Right hindlimb (tissue), 1 donor: ENCODE results near the gene RPS15.
"Not testable (repeated sequence)": the region's sequence is repeated elsewhere in the genome, so short reads cannot be mapped to it uniquely, and the experiment has no call there.

ENCODE experiments used
- DNase-seq: peaks from one replicate; pipeline ENCODE4 v3.0.0-alpha.2; 2018

The RPS15 gene

DNA sequence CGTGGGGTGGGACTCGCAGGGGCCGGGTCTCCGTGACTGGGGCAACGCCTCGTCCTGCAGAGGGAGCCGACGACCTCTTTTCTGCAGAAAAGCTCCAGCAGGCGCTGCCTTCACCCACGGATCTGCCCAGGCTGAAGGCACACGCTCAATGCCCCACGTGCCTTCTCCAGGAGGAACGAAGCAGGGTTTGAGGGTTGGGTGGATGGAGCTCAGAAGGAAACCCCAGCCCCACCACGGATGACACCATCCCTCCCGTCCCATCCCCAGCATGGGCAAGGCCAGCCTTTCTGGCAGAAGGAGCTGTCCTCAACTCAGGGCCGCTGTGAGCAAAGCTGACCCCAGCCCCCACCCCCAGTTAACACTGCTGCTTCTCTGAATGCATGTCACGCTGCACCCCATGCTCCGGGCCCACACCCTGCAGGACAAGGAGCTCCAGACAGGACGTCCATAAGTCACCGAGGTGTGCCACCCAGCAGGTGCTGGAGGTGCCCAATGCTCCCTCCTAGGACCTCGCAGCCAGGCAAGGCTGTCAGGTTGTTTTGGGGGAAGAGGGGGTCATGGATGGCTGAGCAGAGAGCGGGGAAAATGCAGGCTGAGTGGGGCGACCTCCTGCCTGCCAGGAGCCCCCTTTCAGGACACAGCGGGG, 33.4 kb downstream of the RPS15 start:
- DNase-seq, result no peak

DNA sequence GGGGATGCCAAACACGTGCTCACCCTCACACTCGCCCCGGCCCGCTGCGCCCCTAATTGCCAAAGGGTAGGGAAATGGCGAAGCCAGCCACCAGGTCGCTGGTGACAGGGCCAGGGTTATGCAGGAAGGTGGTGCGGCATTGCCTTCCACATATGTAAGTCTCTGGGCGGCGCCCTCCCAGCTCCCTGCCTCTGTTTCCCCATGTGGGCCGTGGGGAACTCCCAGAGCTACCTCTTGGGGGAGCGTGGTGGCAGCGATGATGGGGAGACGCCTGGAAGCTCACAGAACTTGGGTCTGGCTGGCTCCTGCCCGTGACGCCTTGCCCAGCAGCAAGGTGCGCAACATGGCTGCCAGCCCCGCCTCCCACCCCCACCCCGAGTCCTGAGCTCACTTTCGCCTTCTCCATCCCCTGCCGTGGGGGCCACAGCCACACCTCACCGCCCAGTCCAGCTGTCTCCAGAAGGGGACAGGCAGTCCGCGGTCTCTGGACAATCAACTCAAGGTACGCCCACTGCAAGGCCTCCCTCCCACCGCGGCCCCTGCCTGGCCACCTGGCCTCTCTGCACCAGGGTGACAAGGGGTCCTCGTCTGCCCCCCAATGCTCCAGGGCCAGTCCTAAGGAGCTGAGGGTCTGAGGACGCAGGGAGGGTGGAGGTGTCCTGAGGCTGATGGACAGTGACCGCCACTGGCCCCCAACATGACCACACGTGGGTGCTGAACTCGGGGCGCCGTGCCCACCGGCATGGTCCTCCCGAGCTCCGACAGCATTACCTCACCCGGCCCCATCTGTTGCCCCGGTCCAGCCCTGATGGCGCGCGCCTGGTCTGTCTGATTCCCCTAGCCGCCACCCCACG, 34.3 kb downstream of the RPS15 start:
- DNase-seq, result no peak

DNA sequence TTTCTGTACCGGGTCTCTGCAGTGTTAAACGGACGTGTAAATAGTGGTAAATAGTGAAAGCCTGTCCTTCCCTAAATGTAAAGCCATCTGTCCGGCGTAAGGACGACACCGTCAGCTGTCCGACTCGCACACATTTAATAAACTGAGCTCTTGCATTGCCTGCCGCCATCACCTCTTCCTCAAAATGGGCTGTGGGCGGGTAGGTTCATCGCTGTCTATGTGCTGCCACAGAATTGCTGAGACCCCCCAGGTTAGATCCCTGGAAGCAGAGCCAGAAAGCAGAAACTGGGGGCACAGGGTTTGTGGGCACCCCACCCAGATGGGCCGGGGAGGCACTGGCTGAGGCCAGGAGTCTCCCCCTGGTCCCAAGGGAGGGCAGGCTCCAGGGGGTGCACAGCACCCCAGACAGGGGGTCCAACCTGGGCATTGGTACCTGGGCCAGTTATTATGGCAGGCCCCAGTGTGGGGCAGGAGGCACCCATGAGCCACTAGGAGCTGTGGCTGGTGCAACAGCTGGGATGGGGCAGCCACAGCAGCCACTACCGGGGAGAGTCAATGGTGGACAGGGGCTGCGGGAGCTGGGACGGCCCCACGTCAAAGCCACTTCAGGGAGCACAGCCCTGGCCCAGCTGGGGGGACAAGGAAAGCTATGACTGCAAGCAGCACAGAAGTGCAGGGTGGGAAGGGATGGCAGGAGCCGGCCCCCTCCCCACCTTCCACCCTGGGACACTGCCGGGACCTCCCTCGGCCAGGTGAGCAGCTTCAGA, 35.1 kb downstream of the RPS15 start:
- no peak for DNase-seq

DNA sequence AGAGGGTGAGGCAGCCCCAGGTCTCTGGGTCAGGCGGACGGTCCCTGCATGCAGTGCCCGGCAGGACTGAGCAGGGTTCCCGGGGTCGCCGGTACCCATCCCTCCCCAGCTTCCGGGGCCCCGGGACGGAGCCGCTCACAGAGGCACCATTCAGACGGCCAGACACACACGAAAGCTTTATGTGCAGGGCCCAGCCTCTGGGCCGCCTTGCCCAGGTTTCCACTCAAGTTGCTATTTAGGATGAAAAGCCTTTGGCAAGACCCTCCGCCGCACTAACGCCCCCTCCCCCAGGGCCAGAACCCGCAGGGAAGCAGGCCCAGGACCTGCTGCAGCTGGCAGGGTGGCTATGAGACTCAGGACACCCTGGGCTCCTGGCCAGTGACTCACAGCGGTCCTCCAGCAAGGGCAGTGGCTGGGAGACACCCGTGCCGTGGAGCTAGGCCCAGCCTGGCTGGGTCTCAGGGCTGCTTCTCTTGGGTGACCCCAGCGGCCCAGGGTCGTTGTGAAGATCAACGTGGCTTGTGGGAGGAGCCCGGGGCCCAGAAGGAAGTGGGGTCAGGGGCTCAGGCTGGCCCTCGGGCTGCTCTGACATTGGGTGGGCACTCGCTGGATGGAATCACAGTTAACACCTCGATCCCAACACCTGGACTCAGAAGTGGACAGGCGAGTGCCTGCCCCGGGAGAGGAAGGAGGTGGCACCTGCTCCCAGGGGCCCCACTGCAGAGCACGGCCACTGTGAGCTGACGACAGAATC, 36.0 kb downstream of the RPS15 start:
- no peak for DNase-seq

DNA sequence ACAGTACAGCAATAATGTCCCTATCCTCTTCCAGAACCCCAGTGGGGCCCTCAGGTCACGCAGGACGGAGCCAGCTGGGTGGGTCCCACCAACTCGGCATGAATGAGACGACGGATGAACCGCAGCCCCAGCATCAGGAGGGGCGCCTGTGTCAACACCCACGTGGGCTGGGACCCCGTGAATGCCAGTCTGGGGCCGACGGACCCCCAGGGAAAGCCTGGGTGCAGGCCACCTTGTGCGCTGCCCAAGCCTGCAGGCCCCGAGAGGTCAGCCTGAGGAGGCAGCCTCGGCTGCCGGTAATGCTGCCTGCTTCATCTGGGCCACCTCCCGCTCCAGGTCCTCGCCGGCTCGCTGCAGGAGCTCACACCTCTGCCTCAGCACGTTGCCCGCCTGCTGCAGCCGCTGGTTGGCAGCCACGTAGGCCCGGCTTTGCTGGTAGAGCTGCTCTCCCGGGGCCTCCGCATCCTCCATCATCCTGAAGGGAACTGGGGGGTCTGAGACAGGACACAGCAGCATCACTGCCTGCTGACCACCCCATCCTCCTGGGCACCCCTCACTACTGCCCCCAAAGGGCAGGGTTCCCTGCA, 36.7 kb downstream of the RPS15 start:
- no peak for DNase-seq

DNA sequence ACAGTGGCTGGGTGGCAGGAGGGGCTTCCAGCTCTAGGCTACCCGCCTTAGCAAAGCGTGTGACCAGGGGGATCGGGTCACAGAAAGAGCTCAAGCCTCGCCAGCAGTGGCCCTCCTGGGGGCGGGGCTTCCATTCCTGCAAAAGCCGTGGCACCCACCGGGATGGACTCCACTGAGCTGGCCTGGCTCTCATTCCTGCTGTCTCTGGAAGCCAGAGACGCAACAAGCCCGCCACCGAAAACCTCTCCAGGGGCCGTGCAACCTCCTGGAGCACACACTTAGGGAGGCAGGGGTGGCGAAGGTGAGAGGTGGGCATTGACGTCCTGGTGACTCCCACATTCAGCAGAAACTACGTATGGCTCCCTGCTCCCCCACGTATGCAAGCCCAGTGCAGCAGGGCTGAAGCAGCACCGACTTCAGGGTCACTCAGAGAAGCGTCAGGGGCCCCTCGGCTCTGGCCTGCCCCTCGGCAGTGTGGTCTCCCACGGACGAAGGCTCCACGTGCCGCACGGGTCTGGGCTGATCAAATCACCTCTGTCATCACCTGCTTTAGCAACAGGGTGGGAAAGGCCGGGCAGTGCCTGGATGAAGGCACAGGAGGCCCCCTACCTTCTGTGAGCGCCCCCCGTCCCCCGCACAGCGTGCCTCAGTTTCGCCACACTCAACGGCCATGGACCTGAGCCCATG, 37.7 kb downstream of the RPS15 start:
- DNase-seq, result no peak

DNA sequence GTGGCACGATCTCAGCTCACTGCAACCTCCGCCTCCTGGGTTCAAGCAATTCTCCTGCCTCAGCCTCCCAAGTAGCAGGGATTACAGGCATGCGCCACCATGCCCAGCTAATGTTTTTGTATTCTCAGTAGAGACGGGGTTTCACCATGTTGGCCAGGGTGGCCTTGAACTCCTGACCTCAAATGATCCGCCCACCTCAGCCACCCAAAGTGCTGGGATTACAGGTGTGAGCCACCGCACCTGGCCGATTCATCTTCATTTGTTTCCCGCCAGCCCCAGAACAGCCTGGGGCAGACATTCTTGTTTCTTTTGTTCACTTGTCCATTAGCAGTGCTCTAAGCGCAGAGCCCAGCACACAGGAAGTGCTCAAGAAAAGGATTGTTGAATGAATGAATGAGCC, 38.9 kb downstream of the RPS15 start:
- not testable (repeated sequence) for DNase-seq

DNA sequence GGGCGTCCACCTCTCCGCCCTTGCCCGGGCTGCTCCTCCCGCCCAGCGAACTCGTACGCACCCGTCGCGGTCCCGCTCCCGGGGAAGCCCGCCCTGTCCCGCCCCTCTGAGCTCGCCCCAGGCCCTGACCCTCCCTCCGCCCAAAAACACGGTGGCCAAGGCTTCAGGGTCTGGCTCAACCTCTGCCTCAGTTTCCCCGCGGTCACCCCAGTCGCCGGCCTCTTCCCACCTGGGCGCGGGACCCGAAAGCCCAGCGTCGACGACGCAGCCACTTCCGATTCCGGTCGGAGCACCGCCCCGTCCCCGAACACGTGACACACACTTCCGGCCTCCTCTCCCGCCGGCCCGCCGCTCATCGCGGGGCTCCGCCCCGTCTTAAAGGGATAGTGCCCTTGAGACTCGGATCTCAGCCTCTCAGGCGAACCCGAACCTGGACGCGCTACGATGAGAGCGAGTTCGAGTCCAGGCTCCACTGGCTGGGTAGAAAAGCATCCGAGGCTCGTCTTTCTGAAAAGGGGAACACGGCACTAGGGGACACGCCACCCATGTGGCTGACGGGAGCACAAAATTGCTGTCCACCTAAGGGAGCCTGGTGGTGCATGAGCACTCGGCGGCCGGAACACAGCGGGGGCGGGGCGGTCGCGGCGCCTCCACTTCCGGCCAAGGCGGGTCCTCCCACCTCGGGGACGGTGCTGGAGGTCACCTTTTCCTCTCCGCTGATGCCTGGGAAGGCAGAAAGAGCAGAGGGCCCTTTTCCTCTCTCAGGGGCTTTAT, 40.9 kb downstream of the RPS15 start, which contains the start of gene C19orf25:
Gene C19orf25, minus strand, starts transcription at position 282 of the 774 bp plus-strand sequence. CDS start 312 bp downstream, outside the sequence.
- peak; percentile 95 for DNase-seq

DNA sequence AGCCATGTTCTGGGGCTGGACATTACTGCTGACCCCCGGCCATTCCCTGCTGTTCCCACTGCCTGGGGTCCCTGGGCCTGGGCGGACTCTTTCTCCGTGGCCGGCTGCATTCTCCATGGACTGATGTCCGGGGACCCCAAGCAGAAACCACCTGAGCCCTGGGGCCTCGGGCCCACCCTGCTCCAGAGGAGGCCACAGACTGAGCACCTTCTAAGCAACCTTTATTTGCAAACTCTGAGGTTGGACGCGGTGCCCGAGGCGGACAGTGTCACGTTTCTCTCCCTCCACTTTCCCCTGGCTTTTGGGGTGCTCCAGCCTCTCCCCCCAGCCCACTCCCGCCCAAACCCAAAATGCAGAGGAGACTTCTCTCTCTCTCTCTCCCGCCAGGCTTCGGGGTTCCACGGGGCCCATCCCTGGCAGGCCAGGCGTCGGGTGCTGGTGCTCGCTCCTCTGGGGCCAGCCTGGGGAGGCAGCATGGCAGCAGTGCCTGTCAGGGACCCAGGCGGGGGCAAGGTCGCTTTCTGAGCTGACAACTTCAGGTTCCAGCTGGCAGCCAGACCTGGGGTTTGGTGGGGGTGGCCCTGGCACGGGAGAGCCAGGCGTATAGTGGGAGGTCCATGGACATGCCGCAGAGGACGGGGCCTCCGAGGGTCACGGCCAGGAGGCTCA, 43.2 kb downstream of the RPS15 start:
- no peak for DNase-seq

DNA sequence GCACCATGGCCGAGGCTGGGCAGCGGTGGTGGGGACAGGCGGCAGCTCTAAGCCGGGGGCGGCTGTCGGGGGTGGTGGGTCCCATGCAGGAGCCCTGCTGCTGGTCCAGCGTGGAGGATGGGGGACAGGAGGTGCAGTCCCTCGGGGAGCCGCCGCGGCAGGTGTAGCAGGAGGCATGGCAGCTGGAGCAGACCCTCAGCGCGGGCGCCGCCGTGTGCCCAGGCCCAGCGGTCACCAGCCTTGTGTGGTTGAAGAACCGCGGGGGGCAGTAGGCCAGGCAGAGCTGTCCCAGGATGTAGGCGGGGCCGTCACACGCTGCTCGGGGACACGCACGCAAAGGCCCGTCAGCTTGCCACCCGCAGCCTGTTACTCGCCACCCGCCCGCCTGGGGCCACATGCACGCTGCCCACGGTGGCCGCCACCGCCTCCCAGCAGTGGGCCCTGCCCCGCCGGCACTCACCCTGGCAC, 43.7 kb downstream of the RPS15 start:
- no peak for DNase-seq

DNA sequence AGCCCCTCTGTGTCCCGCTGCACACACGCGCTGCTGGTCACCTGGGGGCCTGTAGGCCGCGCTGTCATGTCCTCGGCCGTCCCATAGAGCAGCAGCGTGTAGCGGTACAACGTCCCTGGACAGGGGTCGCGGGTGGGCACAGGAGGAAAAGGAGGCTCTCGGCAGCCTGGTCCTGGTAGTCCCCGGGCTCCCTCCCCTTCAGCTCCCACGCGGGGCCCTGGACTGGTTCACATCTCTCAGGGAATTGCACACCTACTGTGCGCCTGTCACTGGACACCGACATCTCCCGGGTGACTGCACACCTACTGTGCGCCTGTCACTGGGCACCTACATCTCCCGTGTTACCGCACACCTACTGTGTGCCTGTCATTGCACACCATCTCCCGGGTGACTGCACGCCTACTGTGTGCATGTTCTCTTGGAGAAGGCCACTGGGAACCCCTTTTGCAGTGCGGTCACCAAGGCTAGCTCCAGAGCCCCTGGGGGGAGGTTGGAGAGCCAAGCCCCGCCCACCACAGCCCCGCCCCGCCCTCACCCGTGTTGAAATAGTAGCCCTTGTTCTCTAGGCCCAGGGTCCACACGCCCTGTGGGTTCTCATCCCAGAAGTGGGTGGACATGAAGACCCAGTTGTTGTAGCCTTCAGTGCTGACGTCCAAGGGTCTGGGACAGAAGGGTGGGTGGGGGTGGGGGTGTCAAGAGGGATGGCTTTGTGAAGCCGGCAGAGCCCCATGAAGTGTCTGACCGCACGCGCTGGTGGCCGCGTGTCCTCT, 44.4 kb downstream of the RPS15 start:
- no peak for DNase-seq

DNA sequence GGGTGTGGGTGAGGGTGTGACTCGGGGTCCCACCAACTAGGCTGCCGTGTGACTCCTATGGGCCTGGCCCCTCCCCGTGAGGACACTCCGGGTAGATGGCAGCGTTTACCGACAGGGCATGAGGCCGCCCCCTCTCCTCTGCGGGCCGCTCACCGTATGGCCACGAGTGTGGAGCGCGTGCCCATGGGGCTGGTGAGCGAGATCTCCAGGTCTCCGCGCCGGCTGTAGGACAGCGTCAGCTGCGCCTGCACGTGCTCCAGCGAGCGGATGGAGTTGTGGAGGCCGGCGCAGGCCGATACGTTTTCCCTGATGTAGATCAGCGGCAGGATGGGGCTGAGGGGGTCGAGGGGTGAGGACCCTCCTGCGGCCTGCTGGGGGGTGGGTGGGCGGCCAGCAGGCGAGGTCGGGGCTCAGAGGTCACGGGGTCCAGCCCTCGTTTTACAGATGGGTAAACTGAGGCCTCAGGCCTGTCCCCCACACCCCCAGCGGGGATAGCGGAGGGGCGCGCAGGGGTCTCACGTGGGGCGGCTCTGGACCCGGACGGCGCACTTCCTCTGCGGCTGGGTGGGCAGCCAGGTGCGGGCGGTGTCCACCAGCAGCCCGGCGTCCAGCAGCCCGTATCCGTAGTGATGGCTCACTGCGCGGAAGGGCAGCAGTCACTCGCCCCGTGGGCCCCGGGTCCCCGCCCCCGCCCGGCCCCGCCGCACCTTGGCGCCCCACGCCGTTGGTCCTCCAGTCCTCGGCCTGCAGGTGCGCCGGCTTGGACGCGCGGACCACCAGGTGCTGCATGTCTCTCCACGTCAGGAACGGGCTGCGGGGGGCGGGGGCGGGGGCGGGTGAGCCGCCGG, 45.2 kb downstream of the RPS15 start:
- no peak for DNase-seq

DNA sequence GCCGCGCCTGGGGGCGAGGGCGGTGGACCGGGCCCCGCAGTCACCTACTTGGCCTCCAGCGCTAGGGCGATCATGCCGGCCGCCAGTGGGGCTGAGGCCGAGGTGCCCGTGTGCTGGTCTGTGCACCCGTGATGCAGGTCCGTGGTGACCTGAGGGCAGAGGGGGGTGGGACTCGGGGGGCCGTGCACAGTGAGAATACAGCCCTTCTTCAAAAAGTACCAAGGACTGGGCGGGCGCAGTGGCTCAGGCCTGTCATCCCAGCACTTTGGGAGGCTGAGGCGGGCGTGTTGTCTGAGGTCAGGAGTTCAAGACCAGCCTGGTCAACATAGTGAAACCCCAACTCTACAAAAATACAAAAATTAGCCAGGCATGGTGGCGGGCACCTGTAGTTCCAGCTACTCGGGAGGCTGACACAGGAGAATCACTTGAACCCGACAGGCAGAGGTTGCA, 45.8 kb downstream of the RPS15 start:
- no peak for DNase-seq

DNA sequence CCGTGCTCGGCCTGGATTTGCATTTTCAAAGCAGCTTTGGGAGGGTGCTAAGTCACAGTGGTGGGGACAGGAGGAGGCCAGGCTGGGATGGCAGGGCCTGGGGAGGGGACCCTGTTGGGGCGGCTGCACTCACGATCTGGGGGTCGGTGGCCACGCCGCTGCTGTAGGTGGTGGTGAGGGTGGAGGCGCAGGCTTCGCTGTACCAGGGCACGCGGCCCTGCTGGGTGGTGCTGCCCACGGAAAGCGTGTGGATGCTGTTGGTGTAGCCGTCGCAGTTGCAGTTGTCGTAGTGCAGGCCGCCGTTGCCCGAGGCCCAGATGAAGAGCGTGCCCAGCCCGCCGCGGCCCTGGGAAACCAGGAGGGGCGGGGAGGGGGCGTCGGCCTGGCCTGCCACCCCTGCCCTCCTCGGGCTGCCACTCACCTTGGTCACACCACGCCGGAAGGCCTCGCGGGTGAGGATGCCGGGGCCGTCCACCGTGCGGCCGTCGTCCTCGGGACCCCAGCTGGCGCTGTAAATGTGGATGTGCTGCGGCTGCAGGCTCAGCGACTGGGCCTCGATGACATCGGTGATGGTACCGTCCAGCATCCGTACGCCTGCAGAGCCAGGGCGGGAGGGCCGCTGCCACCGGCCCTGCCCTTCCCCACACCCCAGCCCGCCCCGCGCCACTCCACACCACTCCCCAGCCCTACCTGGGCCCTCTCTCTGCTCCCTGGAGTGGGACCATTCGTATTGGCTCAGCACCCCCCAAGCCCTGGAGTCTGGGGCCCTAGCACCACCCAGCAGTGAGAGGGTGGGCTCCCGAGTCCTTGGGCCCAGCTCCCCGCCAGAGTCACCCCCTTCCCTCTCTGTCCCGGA, 48.8 kb downstream of the RPS15 start:
- DNase-seq, result no peak

DNA sequence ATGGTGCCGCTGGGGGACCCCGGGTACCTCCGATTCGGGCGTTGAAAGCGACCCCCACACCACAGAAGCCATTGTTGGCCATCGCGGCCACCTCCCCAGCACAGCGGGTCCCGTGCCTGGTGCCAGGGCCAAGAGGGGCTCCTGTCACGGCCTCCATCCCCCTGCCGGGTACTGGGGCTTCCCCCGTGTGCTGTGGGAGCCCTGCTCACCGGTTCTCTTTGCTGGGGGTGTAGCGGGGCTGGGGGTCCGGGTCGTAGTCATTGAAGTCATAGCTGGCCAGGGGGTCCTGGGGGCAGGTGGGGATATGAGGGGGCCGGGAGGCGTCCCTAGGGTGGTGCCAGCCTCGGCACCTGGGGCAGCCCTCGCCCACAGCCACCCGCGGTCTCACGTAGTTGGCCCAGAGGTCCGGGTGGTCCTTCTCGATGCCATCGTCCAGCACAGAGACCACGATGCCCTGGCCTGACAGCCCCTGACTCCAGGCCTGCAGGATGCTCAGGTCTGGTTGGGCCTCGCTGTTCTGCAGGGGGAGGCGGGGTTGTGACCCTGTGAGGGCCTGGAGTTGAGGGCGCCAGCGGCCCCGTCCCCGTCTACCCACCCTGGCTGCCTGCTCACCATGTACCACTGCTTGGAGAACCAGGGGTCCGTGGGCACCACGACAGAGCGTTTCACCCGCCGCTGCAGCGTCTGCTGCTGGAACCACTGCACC, 49.5 kb downstream of the RPS15 start:
- no peak for DNase-seq

DNA sequence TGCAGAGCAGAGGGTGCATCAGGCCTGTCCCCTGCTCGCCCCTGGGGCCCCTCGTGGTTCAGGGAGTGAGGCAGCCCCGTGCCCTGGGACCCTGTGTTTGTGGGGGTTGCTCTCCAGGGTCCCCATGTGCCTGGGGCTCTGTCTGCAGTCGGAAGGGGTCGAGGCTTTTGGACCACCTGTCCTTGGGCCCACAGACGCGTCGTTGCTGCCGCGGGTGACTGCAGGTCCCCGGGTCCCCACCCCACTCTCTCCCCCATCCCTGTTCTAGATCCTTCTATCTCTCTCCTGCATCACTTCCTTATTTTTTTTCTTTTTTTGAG, 50.0 kb downstream of the RPS15 start:
- no peak for DNase-seq
